ENCODE results near the gene ERICH3.

ERICH3 gene

GRCh38 chr1:74610961-74611360 lies 62.6 kb downstream of the ERICH3 start:
- no peak for DNase-seq (ENCODE audit: low read depth)
- no peak for TF ChIP-seq CTCF (IDR thresholded peaks at IDR 0.05; ENCODE audit: low read depth, low read length, missing control alignments)
- in situ Hi-C loops (cut with HindIII; ENCODE audit: low sequenced_read_pairs): no loop called here
- no peak overlapping the region for H3K4me3 ChIP-seq (ENCODE audit: low read depth, low read length)

DNA sequence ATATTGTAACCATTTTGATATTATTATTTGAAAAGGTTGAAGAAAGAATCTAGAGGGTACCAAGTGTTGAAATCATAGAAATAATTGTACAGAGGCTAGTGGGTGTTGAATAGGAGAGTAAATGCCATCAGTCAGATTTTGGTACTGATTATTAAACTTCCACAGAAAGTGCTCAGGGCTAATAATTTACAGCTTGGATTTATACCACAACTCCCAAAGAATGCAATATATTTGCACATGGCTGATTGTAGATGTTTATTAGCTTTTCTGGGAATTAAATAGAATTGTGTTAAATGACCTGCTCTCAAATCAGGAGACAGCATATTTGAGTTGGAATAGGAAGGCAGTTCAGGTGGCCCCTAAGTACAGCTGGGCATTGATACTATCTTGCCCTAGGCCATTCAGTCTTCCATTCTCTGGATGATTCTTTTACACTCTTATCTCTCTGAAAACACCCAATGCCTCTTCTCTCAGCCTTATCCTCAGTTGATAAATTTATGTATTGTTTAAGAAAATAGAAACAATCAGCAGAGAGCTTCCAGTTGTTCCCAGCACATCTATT lies 63.7 kb downstream of the ERICH3 start:
- H3K4me3 ChIP-seq (ENCODE audit: low read depth, low read length): no peak overlapping the region
- no peak for DNase-seq (ENCODE audit: low read depth)
- in situ Hi-C loops (cut with HindIII; ENCODE audit: low sequenced_read_pairs): no loop called here
- no peak for TF ChIP-seq CTCF (IDR thresholded peaks at IDR 0.05; ENCODE audit: low read depth, low read length, missing control alignments)

- no peak for TF ChIP-seq CTCF (IDR thresholded peaks at IDR 0.05; ENCODE audit: low read depth, low read length, missing control alignments)
- in situ Hi-C loops (cut with HindIII; ENCODE audit: low sequenced_read_pairs): no loop called here
- DNase-seq (ENCODE audit: low read depth): no peak
- no peak overlapping the region for H3K4me3 ChIP-seq (ENCODE audit: low read depth, low read length)
Observed at GRCh38 chr1:74596717-74597116, 76.9 kb downstream of the ERICH3 start.

DNA sequence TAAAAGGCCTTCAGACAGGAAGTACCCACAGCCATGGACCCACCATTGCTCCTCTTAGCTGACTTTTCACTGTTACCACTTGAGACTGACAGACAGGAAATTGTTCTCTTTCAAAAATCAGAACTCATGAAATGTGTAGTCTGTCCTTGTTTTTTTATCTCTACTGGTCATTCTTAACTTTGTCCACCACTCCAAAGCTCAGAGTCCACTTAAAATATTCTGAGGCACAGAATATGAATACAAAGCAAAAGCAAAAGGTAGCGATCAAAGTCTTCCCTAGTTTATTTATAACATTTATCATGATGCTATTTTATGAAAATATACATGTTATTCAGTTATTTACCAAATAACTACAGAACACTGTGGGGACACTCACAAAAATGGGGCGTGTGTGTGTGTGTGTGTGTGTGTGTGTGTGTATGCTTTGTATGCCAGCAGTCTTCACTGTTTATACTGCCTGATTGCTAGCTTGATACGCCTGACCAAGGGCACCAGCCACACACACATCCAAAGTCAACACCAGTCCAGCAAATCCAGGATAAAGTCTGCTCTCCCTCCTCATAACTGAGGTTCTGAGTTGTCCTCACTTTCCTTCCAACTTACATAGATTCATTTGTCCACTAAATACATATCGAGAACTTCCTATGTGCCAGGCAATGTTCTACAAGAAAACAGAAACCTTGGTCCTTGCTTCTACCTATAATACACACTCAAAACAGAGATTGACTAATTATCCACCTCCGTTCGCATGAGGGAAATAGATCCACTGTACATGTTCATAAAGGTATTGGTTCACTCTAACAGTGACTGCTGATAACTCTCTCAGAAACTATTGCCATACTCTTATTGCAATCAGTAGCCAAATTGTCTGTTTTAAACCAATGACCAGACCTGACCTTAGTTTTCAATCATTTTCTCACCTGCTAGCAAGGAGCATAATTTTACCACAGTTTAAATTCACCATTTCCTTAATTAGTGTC lies 79.4 kb downstream of the ERICH3 start:
- no peak for TF ChIP-seq CTCF (IDR thresholded peaks at IDR 0.05; ENCODE audit: low read depth, low read length, missing control alignments)
- no peak for DNase-seq (ENCODE audit: low read depth)
- no peak overlapping the region for H3K4me3 ChIP-seq (ENCODE audit: low read depth, low read length)
- in situ Hi-C loops (cut with HindIII; ENCODE audit: low sequenced_read_pairs): no loop called here

GRCh38 chr1:74592580-74593355 lies 80.8 kb downstream of the ERICH3 start:
- TF ChIP-seq CTCF (IDR thresholded peaks at IDR 0.05; ENCODE audit: low read depth, low read length, missing control alignments): no peak
- in situ Hi-C loops (cut with HindIII; ENCODE audit: low sequenced_read_pairs): no loop called here
- no peak overlapping the region for H3K4me3 ChIP-seq (ENCODE audit: low read depth, low read length)
- DNase-seq (ENCODE audit: low read depth): no peak

- no peak for TF ChIP-seq CTCF (IDR thresholded peaks at IDR 0.05; ENCODE audit: low read depth, low read length, missing control alignments)
- in situ Hi-C loops (cut with HindIII; ENCODE audit: low sequenced_read_pairs): no loop called here
- no peak overlapping the region for H3K4me3 ChIP-seq (ENCODE audit: low read depth, low read length)
- no peak for DNase-seq (ENCODE audit: low read depth)
Observed at GRCh38 chr1:74591949-74592348, 81.6 kb downstream of the ERICH3 start.

Data from astrocyte of the cerebellum (primary cell).